Neutrophil (primary cell): ENCODE data around the gene NOL9.

ENCODE experiments used
- H3K27ac ChIP-seq: fragments of 200-600 bp; sonication (generic); 2 replicates; pipeline ENCODE4 v1.5.1; 2016; ENCODE audit warnings: mild to moderate bottlenecking, moderate library complexity
- H3K27me3 ChIP-seq: fragments of 200-600 bp; sonication (generic); 2 replicates; pipeline ENCODE4 v1.6.0; 2016; ENCODE audit warnings: mild to moderate bottlenecking
- H3K36me3 ChIP-seq: fragments of 200-600 bp; sonication (generic); 2 replicates; pipeline ENCODE4 v1.5.1; 2017
- H3K4me1 ChIP-seq, 2 experiments: fragments of 200-600 bp in 1 of 2; sonication (generic) in 1 of 2; 1 replicate in 1 of 2; 2 replicates in 1 of 2; pipeline versions ENCODE4 v1.5.1 to v1.6.1; 2013 to 2016; ENCODE audit warnings: low read depth in 1 of 2, low read length in 1 of 2, mild to moderate bottlenecking in 1 of 2, moderate library complexity in 1 of 2; ENCODE audit not compliant: control insufficient read depth in 1 of 2, insufficient read depth in 1 of 2
- H3K4me3 ChIP-seq, 2 experiments: fragments of 200-600 bp in 1 of 2; sonication (generic) in 1 of 2; 1 replicate in 1 of 2; 2 replicates in 1 of 2; pipeline ENCODE4 v1.5.1; 2013 to 2016; ENCODE audit warnings: low read depth in 1 of 2, low read length in 1 of 2, mild to moderate bottlenecking in 1 of 2, moderate library complexity in 1 of 2
- H3K9me3 ChIP-seq: fragments of 200-600 bp; sonication (generic); 2 replicates; pipeline ENCODE4 v1.5.1; 2016
- CTCF ChIP-seq: fragments of 200-600 bp; sonication (generic); IDR thresholded peaks from 2 replicates; pipeline ENCODE4 v1.5.1; 2016; ENCODE audit warnings: antibody characterized with exemption

NOL9 gene

GRCh38 chr1:6484826-6485167 is 69.5 kb downstream of the NOL9 start:
- H3K9me3 ChIP-seq = no peaks in the 10 kb centered on the region
- H3K36me3 ChIP-seq = no peaks in the 10 kb centered on the region
- no peak overlapping the region for H3K4me3 ChIP-seq
- H3K27ac ChIP-seq = no peak overlapping the region
- no peaks in the 10 kb centered on the region for H3K4me1 ChIP-seq
- TF ChIP-seq CTCF = no peak
- peaks cover 95% of the 10 kb centered on the region for H3K27me3 ChIP-seq

- Histone ChIP-seq H3K4me3 (no peak overlapping the region), H3K9me3 (no peaks in the 10 kb centered on the region), H3K27me3 (peaks cover 87% of the 10 kb centered on the region), H3K36me3 (no peaks in the 10 kb centered on the region), H3K4me1 (no peaks in the 10 kb centered on the region), H3K27ac (no peak overlapping the region)
- TF ChIP-seq CTCF = no peak
Observed at GRCh38 chr1:6483761-6484117, 70.6 kb downstream of the NOL9 start.

GRCh38 chr1:6483017-6483760 is 71.1 kb downstream of the NOL9 start:
- H3K27me3 ChIP-seq = peaks cover 82% of the 10 kb centered on the region
- H3K27ac ChIP-seq = no peak overlapping the region
- TF ChIP-seq CTCF = no peak
- no peaks in the 10 kb centered on the region for H3K36me3 ChIP-seq
- H3K4me3 ChIP-seq = no peak overlapping the region
- no peaks in the 10 kb centered on the region for H3K9me3 ChIP-seq
- H3K4me1 ChIP-seq = no peaks in the 10 kb centered on the region

GRCh38 chr1:6481820-6482219 is 72.5 kb downstream of the NOL9 start:
- Histone ChIP-seq H3K27me3 (peaks cover 68% of the 10 kb centered on the region), H3K27ac (no peak overlapping the region), H3K4me1 (no peaks in the 10 kb centered on the region), H3K4me3 (no peak overlapping the region), H3K36me3 (no peaks in the 10 kb centered on the region), H3K9me3 (no peaks in the 10 kb centered on the region)
- no peak for TF ChIP-seq CTCF

GRCh38 chr1:6477039-6477820 is 77.1 kb downstream of the NOL9 start:
- H3K27me3 ChIP-seq = peaks cover 28% of the 10 kb centered on the region
- no peaks in the 10 kb centered on the region for H3K4me1 ChIP-seq
- TF ChIP-seq CTCF = no peak
- H3K9me3 ChIP-seq = no peaks in the 10 kb centered on the region
- H3K4me3 ChIP-seq = no peak overlapping the region
- H3K36me3 ChIP-seq = no peaks in the 10 kb centered on the region
- no peak overlapping the region for H3K27ac ChIP-seq
